COR-L47 (cell line): Measurements from ENCODE around the gene GLS.

Source experiments
- DNase-seq: peaks from one replicate; lab custom pipeline; 2025; lab: John Stamatoyannopoulos, UW

GLS gene

GRCh38 chr2:190972213-190972612, 91.6 kb downstream of the GLS start:
- DNase-seq: no peak

GRCh38 chr2:190972846-190973245, 92.2 kb downstream of the GLS start:
- DNase-seq: no peak

- no peak for DNase-seq
Measured at GRCh38 chr2:190973262-190973661, 92.6 kb downstream of the GLS start.

GRCh38 chr2:190973726-190974628, 93.4 kb downstream of the GLS start:
- DNase-seq: no peak

GRCh38 chr2:190974629-190975361, 94.2 kb downstream of the GLS start:
- no peak for DNase-seq

GRCh38 chr2:190976521-190976920, 95.9 kb downstream of the GLS start:
- DNase-seq: no peak

GRCh38 chr2:190977505-190977904, 96.9 kb downstream of the GLS start:
- DNase-seq: no peak

- no peak for DNase-seq
Measured at GRCh38 chr2:190978389-190979053, 97.9 kb downstream of the GLS start.

GRCh38 chr2:190979906-190980629, 99.4 kb downstream of the GLS start:
- peak; percentile 86 for DNase-seq

- DNase-seq: peak; percentile 86
Measured at GRCh38 chr2:190980630-190981209, 100.1 kb downstream of the GLS start.

- DNase-seq: no peak
Measured at GRCh38 chr2:190981333-190981732, 100.7 kb downstream of the GLS start.

- DNase-seq: no peak
Measured at GRCh38 chr2:190981733-190982132, 101.1 kb downstream of the GLS start.

- no peak for DNase-seq
Measured at GRCh38 chr2:190982262-190983034, 101.8 kb downstream of the GLS start.

GRCh38 chr2:190984595-190984994, 104.0 kb downstream of the GLS start:
- no peak for DNase-seq

GRCh38 chr2:190986221-190986953, 105.8 kb downstream of the GLS start:
- peak; percentile 66 for DNase-seq

- no peak for DNase-seq
Measured at GRCh38 chr2:190987116-190987515, 106.5 kb downstream of the GLS start.

- DNase-seq: no peak
Measured at GRCh38 chr2:190987938-190988337, 107.3 kb downstream of the GLS start.

GRCh38 chr2:190988910-190989309, 108.3 kb downstream of the GLS start:
- no peak for DNase-seq

- DNase-seq: no peak
Measured at GRCh38 chr2:190990132-190990531, 109.5 kb downstream of the GLS start.

- DNase-seq: no peak
Measured at GRCh38 chr2:190993292-190993643, 112.6 kb downstream of the GLS start.
